KG1 (cell line): ENCODE measurements around the gene PTP4A1.
"Not testable (repeated sequence)": the region's sequence is repeated elsewhere in the genome, so short reads cannot be mapped to it uniquely, and the experiment has no call there.

ENCODE experiments used
- DNase-seq: peaks from one replicate; lab custom pipeline; 2025; lab: John Stamatoyannopoulos, UW

The PTP4A1 gene

GRCh38 chr6:63572044-63572746, at the start of gene PTP4A1, which contains the start of gene LOC128125822:
Gene PTP4A1 (plus strand): TSS chr6:63572480. CDS start chr6:63576881, 4,401 bp downstream.
Gene LOC128125822 (plus strand): TSS chr6:63572480.
- DNase-seq: peak; percentile 94

GRCh38 chr6:63522911-63523287, 49.4 kb upstream of the PTP4A1 start:
- DNase-seq: not testable (repeated sequence)

GRCh38 chr6:63523630-63524029, 48.6 kb upstream of the PTP4A1 start:
- no peak for DNase-seq

- DNase-seq: no peak
Measured at GRCh38 chr6:63525186-63525878, 46.9 kb upstream of the PTP4A1 start.

- DNase-seq: no peak
Measured at GRCh38 chr6:63526931-63527330, 45.3 kb upstream of the PTP4A1 start.

- DNase-seq: no peak
Measured at GRCh38 chr6:63527658-63528514, 44.4 kb upstream of the PTP4A1 start.

- no peak for DNase-seq
Measured at GRCh38 chr6:63529498-63529897, 42.8 kb upstream of the PTP4A1 start.

GRCh38 chr6:63530182-63530581, 42.1 kb upstream of the PTP4A1 start:
- DNase-seq: no peak

GRCh38 chr6:63530991-63531390, 41.3 kb upstream of the PTP4A1 start:
- DNase-seq: no peak

- no peak for DNase-seq
Measured at GRCh38 chr6:63533026-63533425, 39.3 kb upstream of the PTP4A1 start.

GRCh38 chr6:63533952-63534351, 38.3 kb upstream of the PTP4A1 start:
- no peak for DNase-seq

GRCh38 chr6:63537201-63537958, 34.9 kb upstream of the PTP4A1 start:
- DNase-seq: no peak

GRCh38 chr6:63537959-63538300, 34.4 kb upstream of the PTP4A1 start:
- DNase-seq: no peak

- DNase-seq: no peak
Measured at GRCh38 chr6:63538550-63538949, 33.7 kb upstream of the PTP4A1 start.

GRCh38 chr6:63543001-63543400, 29.3 kb upstream of the PTP4A1 start:
- DNase-seq: no peak

GRCh38 chr6:63543982-63544381, 28.3 kb upstream of the PTP4A1 start:
- no peak for DNase-seq

GRCh38 chr6:63546236-63546635, 26.0 kb upstream of the PTP4A1 start:
- no peak for DNase-seq

GRCh38 chr6:63546697-63547096, 25.6 kb upstream of the PTP4A1 start:
- no peak for DNase-seq

- no peak for DNase-seq
Measured at GRCh38 chr6:63549076-63549475, 23.2 kb upstream of the PTP4A1 start.

GRCh38 chr6:63553208-63553607, 19.1 kb upstream of the PTP4A1 start:
- no peak for DNase-seq

GRCh38 chr6:63553900-63554299, 18.4 kb upstream of the PTP4A1 start:
- DNase-seq: no peak

- no peak for DNase-seq
Measured at GRCh38 chr6:63554782-63555181, 17.5 kb upstream of the PTP4A1 start.
